ENCODE data around the gene ARHGAP40.

ARHGAP40 gene

GRCh38 chr20:38625896-38626295 is 24.3 kb downstream of the ARHGAP40 start:
- H3K9ac ChIP-seq (ENCODE audit: low read depth, low read length): no peak overlapping the region
- no peak overlapping the region for H2AFZ ChIP-seq (ENCODE audit: low read depth, low read length)
- ATAC-seq (ENCODE audit: insufficient read depth, low read depth) (no peak), DNase-seq (no peak)
- H3K9me3 ChIP-seq (ENCODE audit: insufficient read depth, low read length, severe bottlenecking): no peaks in the 10 kb centered on the region
- H3K27ac ChIP-seq (ENCODE audit: low read length): no peak overlapping the region
- H3K79me2 ChIP-seq (ENCODE audit: insufficient read depth, low read length): no peaks in the 10 kb centered on the region
- TF ChIP-seq EZH2 (IDR thresholded peaks at IDR 0.05; ENCODE audit: borderline replicate concordance, low read depth, low read length, severe bottlenecking) (no peak), CTCF (IDR thresholded peaks at IDR 0.05; ENCODE audit: borderline replicate concordance, extremely low read depth, low read length, poor library complexity, severe bottlenecking) (no peak)
- H3K4me2 ChIP-seq (ENCODE audit: insufficient read depth, low read length): no peak overlapping the region
- H4K20me1 ChIP-seq (ENCODE audit: insufficient read depth, low read length): no peaks in the 10 kb centered on the region
- no peaks in the 10 kb centered on the region for H3K4me1 ChIP-seq (ENCODE audit: insufficient read depth, low read length)
- H3K27me3 ChIP-seq (ENCODE audit: insufficient read depth, low read length, poor library complexity): peaks cover 14% of the 10 kb centered on the region
- no peak overlapping the region for H3K4me3 ChIP-seq (ENCODE audit: low read depth in 1 of 2, low read length in 2 of 2)
- no peaks in the 10 kb centered on the region for H3K36me3 ChIP-seq (ENCODE audit: insufficient read depth, low read length)

GRCh38 chr20:38626921-38627659 is 25.5 kb downstream of the ARHGAP40 start:
- peaks cover 13% of the 10 kb centered on the region for H3K27me3 ChIP-seq (ENCODE audit: insufficient read depth, low read length, poor library complexity)
- ATAC-seq (ENCODE audit: insufficient read depth, low read depth): no peak
- H3K27ac ChIP-seq (ENCODE audit: low read length): no peak overlapping the region
- TF ChIP-seq EZH2 (IDR thresholded peaks at IDR 0.05; ENCODE audit: borderline replicate concordance, low read depth, low read length, severe bottlenecking) (no peak), CTCF (IDR thresholded peaks at IDR 0.05; ENCODE audit: borderline replicate concordance, extremely low read depth, low read length, poor library complexity, severe bottlenecking) (no peak)
- no peaks in the 10 kb centered on the region for H4K20me1 ChIP-seq (ENCODE audit: insufficient read depth, low read length)
- no peaks in the 10 kb centered on the region for H3K79me2 ChIP-seq (ENCODE audit: insufficient read depth, low read length)
- H3K9ac ChIP-seq (ENCODE audit: low read depth, low read length): no peak overlapping the region
- no peaks in the 10 kb centered on the region for H3K36me3 ChIP-seq (ENCODE audit: insufficient read depth, low read length)
- H3K9me3 ChIP-seq (ENCODE audit: insufficient read depth, low read length, severe bottlenecking): no peaks in the 10 kb centered on the region
- H3K4me3 ChIP-seq (ENCODE audit: low read depth in 1 of 2, low read length in 2 of 2): no peak overlapping the region
- DNase-seq: no peak
- no peak overlapping the region for H2AFZ ChIP-seq (ENCODE audit: low read depth, low read length)
- H3K4me1 ChIP-seq (ENCODE audit: insufficient read depth, low read length): no peaks in the 10 kb centered on the region
- no peak overlapping the region for H3K4me2 ChIP-seq (ENCODE audit: insufficient read depth, low read length)

GRCh38 chr20:38628580-38629470 is 27.2 kb downstream of the ARHGAP40 start:
- Histone ChIP-seq H3K4me1 (ENCODE audit: insufficient read depth, low read length) (no peaks in the 10 kb centered on the region), H4K20me1 (ENCODE audit: insufficient read depth, low read length) (no peaks in the 10 kb centered on the region), H2AFZ (ENCODE audit: low read depth, low read length) (no peak overlapping the region), H3K4me3 (ENCODE audit: low read depth in 1 of 2, low read length in 2 of 2) (no peak overlapping the region), H3K9me3 (ENCODE audit: insufficient read depth, low read length, severe bottlenecking) (no peaks in the 10 kb centered on the region), H3K36me3 (ENCODE audit: insufficient read depth, low read length) (no peaks in the 10 kb centered on the region), H3K27me3 (ENCODE audit: insufficient read depth, low read length, poor library complexity) (peaks cover under 1% of the 10 kb centered on the region), H3K9ac (ENCODE audit: low read depth, low read length) (no peak overlapping the region), H3K79me2 (ENCODE audit: insufficient read depth, low read length) (no peaks in the 10 kb centered on the region), H3K4me2 (ENCODE audit: insufficient read depth, low read length) (no peak overlapping the region), H3K27ac (ENCODE audit: low read length) (no peak overlapping the region)
- DNase-seq (no peak), ATAC-seq (ENCODE audit: insufficient read depth, low read depth) (no peak)
- TF ChIP-seq EZH2 (IDR thresholded peaks at IDR 0.05; ENCODE audit: borderline replicate concordance, low read depth, low read length, severe bottlenecking): no peak
- TF ChIP-seq CTCF (IDR thresholded peaks at IDR 0.05; ENCODE audit: borderline replicate concordance, extremely low read depth, low read length, poor library complexity, severe bottlenecking): no peak
